Measurements from ENCODE around the gene SPAG17. TPM values are rescaled to one million over a fixed set of nuclear protein-coding genes. Genes with fewer than 3 reads are reported as not detected.

The SPAG17 gene
- total RNA-seq, 4 donors from 2014 or later, result 0.13 to 3.1 (median 1.4) TPM

GRCh38 chr1:118155106-118155505 is 29.9 kb downstream of the SPAG17 start:
- H3K4me1 ChIP-seq, result peaks cover 14% of the 10 kb centered on the region

GRCh38 chr1:118154220-118154619 is 30.8 kb downstream of the SPAG17 start:
- H3K4me1 ChIP-seq, result peaks cover 5% of the 10 kb centered on the region
- no peaks in the 10 kb centered on the region for H3K27me3 ChIP-seq
- DNase-seq (ENCODE audit: low spot score in 2 of 2), result no peak
- 68% methylated on average over 1 of the region's 1 CpG for WGBS
- no peak overlapping the region for H3K27ac ChIP-seq
- TF ChIP-seq POLR2AphosphoS5 (IDR thresholded peaks at IDR 0.05), result no peak
- peak in 1 of 2 donors; percentile 32 for TF ChIP-seq CTCF (IDR thresholded peaks at IDR 0.05)
- H3K4me3 ChIP-seq, result no peak overlapping the region
- H3K9me3 ChIP-seq, result no peaks in the 10 kb centered on the region
- no peaks in the 10 kb centered on the region for H3K36me3 ChIP-seq

More at GRCh38 chr1:118155106-118155505, 29.9 kb downstream of the SPAG17 start:
- no peak for TF ChIP-seq POLR2A (IDR thresholded peaks at IDR 0.05)
- no peak for TF ChIP-seq EP300 (IDR thresholded peaks at IDR 0.05)
- no peak for TF ChIP-seq POLR2AphosphoS5 (IDR thresholded peaks at IDR 0.05)
- no peak for TF ChIP-seq CTCF (IDR thresholded peaks at IDR 0.05)
- Histone ChIP-seq H3K36me3 (no peaks in the 10 kb centered on the region), H3K9me3 (no peaks in the 10 kb centered on the region), H3K27me3 (no peaks in the 10 kb centered on the region), H3K27ac (no peak overlapping the region), H3K4me3 (no peak overlapping the region)
- DNase-seq (ENCODE audit: low spot score in 2 of 2), result no peak
- 90% methylated on average over 1 of the region's 1 CpG for WGBS

GRCh38 chr1:118151312-118151937 is 33.6 kb downstream of the SPAG17 start:
- no peaks in the 10 kb centered on the region for H3K36me3 ChIP-seq
- H3K27ac ChIP-seq, result no peak overlapping the region
- no peak overlapping the region for H3K4me3 ChIP-seq
- H3K9me3 ChIP-seq, result no peaks in the 10 kb centered on the region
- H3K4me1 ChIP-seq, result peaks cover 4% of the 10 kb centered on the region
- WGBS, result under 1% methylated on average over 6 of the region's 6 CpGs
- TF ChIP-seq POLR2A (IDR thresholded peaks at IDR 0.05) (no peak), CTCF (IDR thresholded peaks at IDR 0.05) (peak; percentile 50 to 53)
- DNase-seq (ENCODE audit: low spot score in 2 of 2), result peak in 1 of 2 donors; percentile 65
- no peaks in the 10 kb centered on the region for H3K27me3 ChIP-seq

GRCh38 chr1:118149799-118150198 is 35.2 kb downstream of the SPAG17 start:
- TF ChIP-seq EP300 (IDR thresholded peaks at IDR 0.05) (no peak), CTCF (IDR thresholded peaks at IDR 0.05) (no peak), POLR2A (IDR thresholded peaks at IDR 0.05) (no peak), POLR2AphosphoS5 (IDR thresholded peaks at IDR 0.05) (no peak)
- H3K27ac ChIP-seq, result no peak overlapping the region
- H3K4me1 ChIP-seq, result peaks cover 4% of the 10 kb centered on the region
- H3K9me3 ChIP-seq, result no peaks in the 10 kb centered on the region
- no peak overlapping the region for H3K4me3 ChIP-seq
- H3K27me3 ChIP-seq, result no peaks in the 10 kb centered on the region
- no peaks in the 10 kb centered on the region for H3K36me3 ChIP-seq
- DNase-seq (ENCODE audit: low spot score in 2 of 2), result no peak
- WGBS, result 92% methylated on average over 8 of the region's 8 CpGs

GRCh38 chr1:118148034-118148433 is 37.0 kb downstream of the SPAG17 start:
- H3K4me1 ChIP-seq, result peaks cover 4% of the 10 kb centered on the region
- H3K9me3 ChIP-seq, result no peaks in the 10 kb centered on the region
- H3K36me3 ChIP-seq, result no peaks in the 10 kb centered on the region
- 77% methylated on average over 7 of the region's 7 CpGs for WGBS
- no peak for DNase-seq (ENCODE audit: low spot score in 2 of 2)
- TF ChIP-seq EP300 (IDR thresholded peaks at IDR 0.05) (no peak), CTCF (IDR thresholded peaks at IDR 0.05) (no peak), POLR2AphosphoS5 (IDR thresholded peaks at IDR 0.05) (no peak), POLR2A (IDR thresholded peaks at IDR 0.05) (no peak)
- H3K27me3 ChIP-seq, result no peaks in the 10 kb centered on the region
- no peak overlapping the region for H3K4me3 ChIP-seq
- H3K27ac ChIP-seq, result no peak overlapping the region

All from suprapubic skin (tissue), 4 donors.